Stimulated activated CD4-positive, alpha-beta T cell treated with anti-CD3 and anti-CD28 coated beads, Interleukin-12 subunit alpha, Interleukin-12 subunit beta, amount 100 ng/mL, for 4 hours (primary cell): ENCODE measurements around the gene SYNDIG1L.

Experiments used
- DNase-seq: peaks from one replicate; pipeline ENCODE4 v3.0.0-alpha.2; 2020

SYNDIG1L gene

DNA sequence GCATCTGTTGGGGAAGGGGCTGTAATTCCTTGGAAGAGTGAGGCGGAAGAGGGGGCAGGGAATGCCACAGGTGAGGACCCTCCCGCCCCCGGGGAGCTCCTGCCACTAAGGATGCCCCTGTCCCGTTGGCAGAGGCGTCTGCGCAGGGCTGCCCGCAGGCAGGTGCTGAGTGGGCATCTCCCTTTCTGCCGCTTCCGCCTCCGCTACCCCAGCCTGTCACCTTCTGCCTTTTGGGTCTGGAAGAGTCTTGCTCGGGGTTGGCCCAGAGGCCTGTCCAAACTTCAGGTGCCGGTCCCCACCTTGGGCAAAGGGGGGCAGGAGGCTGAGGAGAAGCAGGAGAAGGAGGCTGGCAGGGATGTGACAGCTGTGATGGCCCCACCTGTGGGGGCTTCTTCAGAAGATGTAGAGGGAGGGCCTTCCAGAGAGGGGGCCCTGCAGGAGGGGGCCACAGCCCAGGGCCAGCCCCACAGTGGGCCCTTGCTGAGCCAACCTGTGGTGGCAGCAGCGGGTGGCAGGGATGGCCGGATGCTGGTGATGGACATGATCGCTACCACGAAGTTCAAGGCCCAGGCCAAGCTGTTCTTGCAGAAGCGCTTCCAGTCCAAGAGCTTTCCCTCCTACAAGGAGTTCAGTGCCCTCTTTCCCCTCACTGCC, 67.7 kb downstream of the SYNDIG1L start:
- no peak for DNase-seq

DNA sequence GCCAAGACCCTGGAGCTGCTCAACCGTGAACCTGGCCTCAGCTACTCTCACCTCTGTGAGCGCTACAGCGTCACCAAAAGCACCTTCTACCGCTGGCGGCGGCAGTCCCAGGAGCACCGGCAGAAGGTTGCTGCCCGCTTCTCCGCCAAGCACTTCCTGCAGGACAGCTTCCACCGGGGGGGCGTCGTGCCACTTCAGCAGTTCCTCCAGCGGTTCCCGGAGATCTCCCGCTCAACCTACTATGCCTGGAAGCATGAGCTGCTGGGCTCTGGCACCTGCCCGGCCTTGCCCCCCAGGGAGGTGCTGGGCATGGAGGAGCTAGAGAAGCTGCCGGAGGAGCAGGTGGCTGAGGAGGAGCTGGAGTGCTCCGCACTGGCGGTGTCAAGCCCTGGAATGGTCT, 68.4 kb downstream of the SYNDIG1L start:
- no peak for DNase-seq

DNA sequence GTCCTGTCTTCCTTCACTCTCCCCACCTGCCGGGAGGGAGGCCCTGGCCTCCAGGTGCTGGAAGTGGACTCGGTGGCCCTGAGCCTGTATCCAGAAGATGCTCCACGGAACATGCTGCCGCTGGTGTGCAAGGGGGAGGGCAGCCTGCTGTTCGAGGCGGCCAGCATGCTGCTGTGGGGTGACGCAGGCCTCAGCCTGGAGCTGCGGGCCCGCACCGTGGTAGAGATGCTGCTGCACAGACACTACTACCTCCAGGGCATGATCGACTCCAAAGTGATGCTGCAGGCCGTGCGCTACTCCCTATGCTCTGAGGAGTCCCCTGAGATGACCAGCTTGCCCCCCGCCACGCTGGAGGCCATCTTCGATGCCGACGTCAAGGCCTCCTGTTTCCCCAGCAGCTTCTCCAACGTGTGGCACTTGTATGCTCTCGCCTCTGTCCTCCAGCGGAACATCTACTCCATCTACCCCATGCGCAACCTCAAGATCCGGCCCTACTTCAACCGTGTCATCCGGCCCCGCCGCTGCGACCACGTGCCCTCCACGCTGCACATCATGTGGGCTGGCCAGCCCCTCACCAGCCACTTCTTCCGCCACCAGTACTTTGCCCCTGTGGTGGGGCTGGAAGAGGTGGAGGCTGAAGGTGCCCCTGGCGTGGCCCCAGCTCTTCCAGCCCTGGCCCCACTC, 69.0 kb downstream of the SYNDIG1L start:
- no peak for DNase-seq
